Lower lobe of right lung (tissue), 2 donors: ENCODE results near the gene IDS. TPM values are rescaled to one million over a fixed set of nuclear protein-coding genes. Genes with fewer than 3 reads are reported as not detected.

Source experiments
- ATAC-seq, 2 donors: fragments of 200-7000 bp; cut with Tn5 transposase; one replicate each; pipeline ENCODE4 v1.9.1; 2020 to 2022; ENCODE audit warnings: mild to moderate bottlenecking in 2 of 2, moderate library complexity in 2 of 2
- DNase-seq: peaks from one replicate; pipeline ENCODE4 v3.0.0-alpha.2; 2020
- H3K27ac ChIP-seq: fragments of 200-600 bp; one replicate; pipeline ENCODE4 v1.8.0; 2022
- H3K27me3 ChIP-seq: fragments of 200-600 bp; one replicate; pipeline ENCODE4 v1.8.0; 2022; ENCODE audit warnings: low read depth
- H3K36me3 ChIP-seq: fragments of 200-600 bp; one replicate; pipeline ENCODE4 v1.8.0; 2022; ENCODE audit warnings: mild to moderate bottlenecking
- H3K4me1 ChIP-seq: fragments of 200-600 bp; one replicate; pipeline ENCODE4 v1.8.0; 2022
- H3K4me3 ChIP-seq: fragments of 200-600 bp; one replicate; pipeline ENCODE4 v1.8.0; 2022; ENCODE audit warnings: mild to moderate bottlenecking
- H3K9me3 ChIP-seq: fragments of 200-600 bp; one replicate; pipeline ENCODE4 v1.8.0; 2022
- CTCF ChIP-seq: fragments of 200-600 bp; IDR thresholded peaks from one replicate; pipeline ENCODE4 v1.8.0; 2022; ENCODE audit warnings: antibody characterized with exemption, mild to moderate bottlenecking
- intact Hi-C: fragments of 100-400 bp; cut with DNase I; formaldehyde crosslinking; loops from one replicate; pipeline ENCODE4 v1.11.0; 2022
- total RNA-seq: library from RNA; stranded (reverse); fragmentation: NEBNext Ultra II Directional; extraction: Animal tissue kit (Norgen Biotek cat#: 25700); gene quantifications from one replicate; pipeline ENCODE4 v1.2.1, GENCODE V29; 2021
- donor health status: DM: no; HTN: yes; CAD: no; lungs with severe emphysema.

IDS gene
- total RNA-seq, 1 donor from 2014 or later, result 88.6 TPM

- DNase-seq (no peak), ATAC-seq (no peak)
- H3K9me3 ChIP-seq, result no peaks in the 10 kb centered on the region
- H3K36me3 ChIP-seq, result no peaks in the 10 kb centered on the region
- H3K4me3 ChIP-seq, result no peak overlapping the region
- intact Hi-C loops, result no loop called here
- no peaks in the 10 kb centered on the region for H3K27me3 ChIP-seq
- H3K27ac ChIP-seq, result no peak overlapping the region
- H3K4me1 ChIP-seq, result no peaks in the 10 kb centered on the region
- no peak for TF ChIP-seq CTCF
These were observed 8.8 kb upstream of the IDS start for GRCh38 chrX:149513825-149514428.

GRCh38 chrX:149512225-149512885 is 7.2 kb upstream of the IDS start:
- intact Hi-C loops, result no loop called here
- Histone ChIP-seq H3K4me3 (no peak overlapping the region), H3K36me3 (no peaks in the 10 kb centered on the region), H3K9me3 (no peaks in the 10 kb centered on the region), H3K4me1 (no peaks in the 10 kb centered on the region), H3K27me3 (no peaks in the 10 kb centered on the region), H3K27ac (no peak overlapping the region)
- ATAC-seq (peak; percentile 75 to 84), DNase-seq (peak; percentile 52)
- TF ChIP-seq CTCF, result peak; percentile 57

- no peaks in the 10 kb centered on the region for H3K4me1 ChIP-seq
- ATAC-seq, result no peak
- TF ChIP-seq CTCF, result no peak
- intact Hi-C loops, result no loop called here
- no peak for DNase-seq
- H3K9me3 ChIP-seq, result no peaks in the 10 kb centered on the region
- no peak overlapping the region for H3K4me3 ChIP-seq
- no peaks in the 10 kb centered on the region for H3K36me3 ChIP-seq
- no peaks in the 10 kb centered on the region for H3K27me3 ChIP-seq
- no peak overlapping the region for H3K27ac ChIP-seq
These were observed 6.0 kb upstream of the IDS start for GRCh38 chrX:149511081-149511480.

GRCh38 chrX:149510386-149510785 is 5.3 kb upstream of the IDS start:
- no peak overlapping the region for H3K4me3 ChIP-seq
- H3K36me3 ChIP-seq, result no peaks in the 10 kb centered on the region
- peaks cover 4% of the 10 kb centered on the region for H3K4me1 ChIP-seq
- no peaks in the 10 kb centered on the region for H3K9me3 ChIP-seq
- TF ChIP-seq CTCF, result no peak
- DNase-seq (no peak), ATAC-seq (no peak)
- H3K27me3 ChIP-seq, result no peaks in the 10 kb centered on the region
- H3K27ac ChIP-seq, result no peak overlapping the region
- intact Hi-C loops, result no loop called here

- Histone ChIP-seq H3K36me3 (no peaks in the 10 kb centered on the region), H3K27ac (no peak overlapping the region), H3K27me3 (no peaks in the 10 kb centered on the region), H3K9me3 (no peaks in the 10 kb centered on the region), H3K4me3 (no peak overlapping the region), H3K4me1 (peaks cover 4% of the 10 kb centered on the region)
- DNase-seq, result no peak
- no peak for TF ChIP-seq CTCF
- ATAC-seq, result no peak
- intact Hi-C loops, result no loop called here
These were observed 3.4 kb upstream of the IDS start for GRCh38 chrX:149508467-149508866.
